ENCODE measurements around the gene TRIM69.

- TF ChIP-seq CTCF (conservative IDR thresholded peaks at IDR 0.05 in 1 of 2, IDR thresholded peaks at IDR 0.05 in 1 of 2; ENCODE audit: extremely low read depth in 1 of 2, insufficient read depth in 1 of 2, low read depth in 1 of 2, low read length in 2 of 2) (no peak), EZH2 (IDR thresholded peaks at IDR 0.05; ENCODE audit: borderline replicate concordance, low read length) (no peak)
Measured at GRCh38 chr15:44804298-44805046, 68.1 kb downstream of the TRIM69 start.

Measured in mammary epithelial cell (primary cell).